ENCODE data around the gene OLIG2. TPM values are rescaled to one million over a fixed set of nuclear protein-coding genes. Genes with fewer than 3 reads are reported as not detected.

OLIG2 gene
- total RNA-seq, 4 donors from 2014 or later, result not detected

DNA sequence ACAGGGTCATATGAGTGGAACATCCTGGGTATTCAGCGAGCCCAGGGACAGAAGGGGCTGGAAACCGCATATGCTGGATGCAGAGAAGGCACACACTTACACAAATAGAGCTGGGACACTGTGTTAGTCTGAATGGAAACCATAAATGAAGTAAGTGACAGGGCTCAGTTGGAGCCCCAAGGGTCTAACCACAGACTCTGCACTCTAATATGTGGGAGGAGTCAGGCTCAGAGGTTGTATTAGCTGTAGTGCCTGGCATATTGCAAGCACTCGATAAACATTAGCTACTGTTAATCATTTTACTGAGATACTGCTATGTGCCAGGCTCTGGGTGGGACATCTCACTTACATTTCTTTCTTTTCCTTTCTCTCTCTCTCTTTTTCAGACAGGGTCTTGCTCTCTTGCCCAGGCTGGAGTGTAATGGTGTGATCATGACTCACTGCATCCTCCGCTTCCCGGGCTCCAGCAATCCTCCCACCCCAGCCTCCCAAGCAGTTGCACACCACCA, 37.7 kb downstream of the OLIG2 start:
- Histone ChIP-seq H3K9me3 (no peaks in the 10 kb centered on the region), H3K27ac (no peak overlapping the region), H3K27me3 (peaks cover 0 to 8% of the 10 kb centered on the region in 2 donors), H3K36me3 (no peaks in the 10 kb centered on the region), H3K4me3 (no peak overlapping the region), H3K4me1 (no peaks in the 10 kb centered on the region)
- no peak for DNase-seq
- TF ChIP-seq POLR2A (IDR thresholded peaks at IDR 0.05), result no peak
- TF ChIP-seq, protein P1, sequence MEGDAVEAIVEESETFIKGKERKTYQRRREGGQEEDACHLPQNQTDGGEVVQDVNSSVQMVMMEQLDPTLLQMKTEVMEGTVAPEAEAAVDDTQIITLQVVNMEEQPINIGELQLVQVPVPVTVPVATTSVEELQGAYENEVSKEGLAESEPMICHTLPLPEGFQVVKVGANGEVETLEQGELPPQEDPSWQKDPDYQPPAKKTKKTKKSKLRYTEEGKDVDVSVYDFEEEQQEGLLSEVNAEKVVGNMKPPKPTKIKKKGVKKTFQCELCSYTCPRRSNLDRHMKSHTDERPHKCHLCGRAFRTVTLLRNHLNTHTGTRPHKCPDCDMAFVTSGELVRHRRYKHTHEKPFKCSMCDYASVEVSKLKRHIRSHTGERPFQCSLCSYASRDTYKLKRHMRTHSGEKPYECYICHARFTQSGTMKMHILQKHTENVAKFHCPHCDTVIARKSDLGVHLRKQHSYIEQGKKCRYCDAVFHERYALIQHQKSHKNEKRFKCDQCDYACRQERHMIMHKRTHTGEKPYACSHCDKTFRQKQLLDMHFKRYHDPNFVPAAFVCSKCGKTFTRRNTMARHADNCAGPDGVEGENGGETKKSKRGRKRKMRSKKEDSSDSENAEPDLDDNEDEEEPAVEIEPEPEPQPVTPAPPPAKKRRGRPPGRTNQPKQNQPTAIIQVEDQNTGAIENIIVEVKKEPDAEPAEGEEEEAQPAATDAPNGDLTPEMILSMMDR (IDR thresholded peaks at IDR 0.05), result no peak

DNA sequence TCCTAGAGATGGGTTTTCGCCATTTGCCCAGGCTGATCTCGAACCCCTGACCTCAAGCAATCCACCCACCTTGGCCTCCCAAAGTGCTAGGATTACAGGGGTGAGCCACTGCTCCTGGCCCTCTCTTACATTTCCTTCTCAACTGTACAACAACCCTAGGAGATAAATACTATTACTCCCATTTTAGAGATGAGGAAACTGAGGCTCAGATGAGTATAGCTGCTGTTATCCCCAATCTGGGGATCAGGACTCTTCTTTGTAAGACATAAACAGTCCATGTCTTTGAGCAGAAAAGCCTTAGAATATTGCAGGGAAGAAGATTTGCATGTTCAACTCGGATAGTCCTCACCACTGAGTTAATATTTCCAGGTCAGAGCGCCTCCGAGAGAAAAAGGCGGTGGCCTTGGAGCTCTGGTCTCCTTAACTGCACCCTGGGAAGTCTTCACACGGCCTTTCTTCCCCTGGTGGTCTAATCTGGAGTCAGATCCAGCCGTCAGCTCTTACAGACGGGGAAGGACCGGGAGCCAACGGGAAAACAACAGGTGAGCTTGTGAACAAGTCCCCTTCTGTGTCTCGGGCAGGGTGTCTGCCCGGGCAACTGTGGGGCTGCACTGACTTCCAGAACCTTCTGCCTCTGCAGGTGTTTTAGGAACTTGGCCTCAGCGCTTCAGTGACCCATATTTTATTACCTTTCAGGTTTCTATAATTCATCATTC, 38.3 kb downstream of the OLIG2 start:
- DNase-seq, result no peak

DNA sequence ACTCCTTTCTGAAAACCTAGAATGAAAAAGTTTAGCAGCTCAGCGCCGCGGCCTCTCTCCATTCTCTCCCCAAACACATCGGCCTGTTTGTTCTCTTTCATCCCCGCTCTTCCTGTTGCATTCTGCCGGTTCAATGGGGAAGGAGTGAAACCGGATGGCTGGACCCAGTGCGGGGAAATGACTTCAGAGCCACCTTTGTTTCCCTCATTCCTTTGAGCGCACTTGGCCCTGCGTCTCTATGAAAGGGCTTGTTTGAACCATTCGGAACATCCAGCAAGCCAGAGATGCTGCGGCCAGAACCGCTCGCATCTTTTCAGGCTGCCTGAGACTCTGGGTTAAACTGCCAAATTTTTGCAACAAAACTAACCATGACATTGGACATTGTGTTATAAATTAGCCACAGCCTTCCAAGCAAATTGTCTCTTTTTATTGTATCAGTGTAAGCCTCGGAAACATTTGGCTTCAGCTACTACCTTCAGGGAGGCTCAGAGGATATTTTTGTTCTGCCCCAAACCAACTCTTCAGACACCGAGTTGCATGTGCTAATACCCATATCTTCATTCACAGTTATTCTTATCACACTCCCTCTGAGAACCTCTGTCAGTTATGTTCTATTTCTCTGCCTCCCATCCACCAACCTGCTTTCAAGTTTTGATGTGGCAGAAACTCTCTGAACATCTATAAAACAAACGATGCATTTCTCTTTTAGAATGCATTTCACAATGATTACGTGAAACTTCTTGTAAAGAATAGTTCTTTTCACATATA, 39.1 kb downstream of the OLIG2 start:
- H3K36me3 ChIP-seq, result no peaks in the 10 kb centered on the region
- H3K4me1 ChIP-seq, result peaks cover 0 to 1% (median 0%) of the 10 kb centered on the region in 4 donors
- peaks cover 0 to 6% (median 3%) of the 10 kb centered on the region in 4 donors for H3K9me3 ChIP-seq
- TF ChIP-seq, protein P1 (IDR thresholded peaks at IDR 0.05), result no peak
- no peak for TF ChIP-seq POLR2A (IDR thresholded peaks at IDR 0.05)
- no peak overlapping the region for H3K4me3 ChIP-seq
- no peak for DNase-seq
- H3K27me3 ChIP-seq, result peaks cover 0 to 11% of the 10 kb centered on the region in 2 donors
- no peak overlapping the region for H3K27ac ChIP-seq

More for the DNA sequence above, 38.3 kb downstream of the OLIG2 start:
- no peak overlapping the region for H3K27ac ChIP-seq
- H3K4me1 ChIP-seq, result no peaks in the 10 kb centered on the region
- H3K4me3 ChIP-seq, result no peak overlapping the region
- TF ChIP-seq, protein P1 (IDR thresholded peaks at IDR 0.05), result no peak
- no peak for TF ChIP-seq POLR2A (IDR thresholded peaks at IDR 0.05)
- H3K36me3 ChIP-seq, result no peaks in the 10 kb centered on the region
- peaks cover 0 to 10% of the 10 kb centered on the region in 2 donors for H3K27me3 ChIP-seq
- H3K9me3 ChIP-seq, result peaks cover 0 to 2% (median 0%) of the 10 kb centered on the region in 4 donors

DNA sequence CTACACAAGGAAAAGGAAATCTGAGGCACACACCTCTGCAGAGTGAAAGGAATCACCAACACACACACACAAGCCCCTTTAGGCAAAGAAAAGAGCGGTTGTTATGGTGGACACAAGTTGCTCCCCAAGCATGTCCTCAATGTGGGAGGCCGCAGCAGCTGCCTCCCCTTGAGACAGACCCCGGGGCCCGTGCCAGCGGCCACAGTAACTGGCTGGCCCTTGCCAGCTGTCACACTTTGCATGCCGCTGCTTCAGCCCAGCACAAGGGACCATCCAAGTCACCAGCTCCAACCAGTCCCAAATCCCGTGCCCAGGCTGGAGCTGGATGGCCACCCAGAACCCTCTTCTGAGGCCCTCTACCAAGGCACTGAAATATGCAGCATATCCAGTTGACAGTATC, 41.3 kb downstream of the OLIG2 start:
- peaks cover 0 to 25% of the 10 kb centered on the region in 2 donors for H3K27me3 ChIP-seq
- no peak overlapping the region for H3K27ac ChIP-seq
- H3K4me3 ChIP-seq, result no peak overlapping the region
- no peak for TF ChIP-seq POLR2A (IDR thresholded peaks at IDR 0.05)
- TF ChIP-seq, protein P1 (IDR thresholded peaks at IDR 0.05), result no peak
- peaks cover 0 to 11% (median 3%) of the 10 kb centered on the region in 4 donors for H3K9me3 ChIP-seq
- peaks cover 0 to 22% (median 6%) of the 10 kb centered on the region in 4 donors for H3K4me1 ChIP-seq
- DNase-seq, result no peak
- no peaks in the 10 kb centered on the region for H3K36me3 ChIP-seq

DNA sequence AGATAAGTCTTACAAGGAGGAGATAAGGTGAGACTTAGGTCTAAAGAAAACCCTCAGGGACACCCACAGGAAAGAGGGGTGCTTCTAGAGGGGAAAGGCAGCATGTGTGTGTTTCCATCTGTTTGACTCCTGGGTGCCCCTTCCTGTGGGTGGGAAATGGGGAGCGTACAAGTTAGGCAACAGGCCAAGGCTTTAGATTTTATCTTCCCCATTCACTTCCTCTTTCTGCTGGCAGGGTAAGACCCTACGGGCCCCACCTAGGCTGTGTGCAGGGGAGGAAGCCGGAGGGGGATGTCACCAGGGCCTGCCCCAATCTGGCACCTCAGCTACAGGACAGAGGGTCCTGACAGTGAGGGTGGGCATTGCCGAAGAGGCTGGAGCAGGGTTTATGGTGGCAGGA, 41.7 kb downstream of the OLIG2 start:
- Histone ChIP-seq H3K9me3 (peaks cover 0 to 11% (median 3%) of the 10 kb centered on the region in 4 donors), H3K4me1 (peaks cover 0 to 25% (median 6%) of the 10 kb centered on the region in 4 donors), H3K4me3 (no peak overlapping the region), H3K27me3 (peaks cover 0 to 25% of the 10 kb centered on the region in 2 donors), H3K36me3 (no peaks in the 10 kb centered on the region), H3K27ac (no peak overlapping the region)
- no peak for DNase-seq
- TF ChIP-seq POLR2A (IDR thresholded peaks at IDR 0.05), result no peak
- TF ChIP-seq, protein P1 (IDR thresholded peaks at IDR 0.05), result no peak
